Neural crest cell (in vitro differentiated cells): ENCODE results near the gene ASF1B. TPM values are rescaled to one million over a fixed set of nuclear protein-coding genes. Genes with fewer than 3 reads are reported as not detected.

Experiments used
- DNase-seq: peaks from one replicate; pipeline ENCODE4 v3.0.0; 2021; ENCODE audit warnings: low read depth, mixed read lengths, low spot score
- H3K27ac Mint-ChIP-seq: one replicate; pipeline ENCODE4 v1.8.0; 2021; ENCODE audit warnings: mild to moderate bottlenecking, mixed read lengths; ENCODE audit not compliant: unreplicated experiment
- H3K27me3 Mint-ChIP-seq: 2 replicates; pipeline ENCODE4 v1.8.0; 2021; ENCODE audit warnings: low read depth, mild to moderate bottlenecking, mixed read lengths
- H3K36me3 Mint-ChIP-seq: 2 replicates; pipeline ENCODE4 v1.8.0; 2021; ENCODE audit warnings: low read depth, mild to moderate bottlenecking, mixed read lengths
- H3K4me1 Mint-ChIP-seq: 2 replicates; pipeline ENCODE4 v1.8.0; 2021; ENCODE audit warnings: mixed read lengths
- H3K4me3 Mint-ChIP-seq: one replicate; pipeline ENCODE4 v1.8.0; 2021; ENCODE audit warnings: mild to moderate bottlenecking, mixed read lengths
- H3K9me3 Mint-ChIP-seq: 2 replicates; pipeline ENCODE4 v1.8.0; 2021; ENCODE audit warnings: mixed read lengths
- total RNA-seq: library from RNA; stranded (reverse); gene quantifications from 2 replicates; pipeline ENCODE4 v1.2.1, GENCODE V29; 2021
- TF ChIP-seq, protein P1 (sequence below): fragments of 200-600 bp; sonication (generic); conservative IDR thresholded peaks from 2 replicates; pipeline ENCODE4 v1.5.0; 2021; ENCODE audit warnings: antibody characterized with exemption, mild to moderate bottlenecking

The ASF1B gene
- total RNA-seq, 1 donor from 2014 or later: 55.6 TPM

- TF ChIP-seq, protein P1, sequence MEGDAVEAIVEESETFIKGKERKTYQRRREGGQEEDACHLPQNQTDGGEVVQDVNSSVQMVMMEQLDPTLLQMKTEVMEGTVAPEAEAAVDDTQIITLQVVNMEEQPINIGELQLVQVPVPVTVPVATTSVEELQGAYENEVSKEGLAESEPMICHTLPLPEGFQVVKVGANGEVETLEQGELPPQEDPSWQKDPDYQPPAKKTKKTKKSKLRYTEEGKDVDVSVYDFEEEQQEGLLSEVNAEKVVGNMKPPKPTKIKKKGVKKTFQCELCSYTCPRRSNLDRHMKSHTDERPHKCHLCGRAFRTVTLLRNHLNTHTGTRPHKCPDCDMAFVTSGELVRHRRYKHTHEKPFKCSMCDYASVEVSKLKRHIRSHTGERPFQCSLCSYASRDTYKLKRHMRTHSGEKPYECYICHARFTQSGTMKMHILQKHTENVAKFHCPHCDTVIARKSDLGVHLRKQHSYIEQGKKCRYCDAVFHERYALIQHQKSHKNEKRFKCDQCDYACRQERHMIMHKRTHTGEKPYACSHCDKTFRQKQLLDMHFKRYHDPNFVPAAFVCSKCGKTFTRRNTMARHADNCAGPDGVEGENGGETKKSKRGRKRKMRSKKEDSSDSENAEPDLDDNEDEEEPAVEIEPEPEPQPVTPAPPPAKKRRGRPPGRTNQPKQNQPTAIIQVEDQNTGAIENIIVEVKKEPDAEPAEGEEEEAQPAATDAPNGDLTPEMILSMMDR: no peak
- H3K27ac Mint-ChIP-seq: no peak overlapping the region
These were observed 16.5 kb downstream of the ASF1B start for GRCh38 chr19:14119644-14120496.

GRCh38 chr19:14119146-14119545, 17.2 kb downstream of the ASF1B start:
- Mint-ChIP-seq H3K36me3 (no peaks in the 10 kb centered on the region), H3K27ac (peak overlapping the region; percentile 97), H3K4me3 (peak overlapping the region; percentile 87), H3K27me3 (no peaks in the 10 kb centered on the region), H3K9me3 (no peaks in the 10 kb centered on the region), H3K4me1 (peaks cover 26% of the 10 kb centered on the region)
- no peak for DNase-seq
- TF ChIP-seq, protein P1: no peak

More at GRCh38 chr19:14119644-14120496, 16.5 kb downstream of the ASF1B start:
- H3K36me3 Mint-ChIP-seq: peaks cover 3% of the 10 kb centered on the region
- no peak for DNase-seq
- H3K4me3 Mint-ChIP-seq: peak overlapping the region; percentile 65
- H3K27me3 Mint-ChIP-seq: no peaks in the 10 kb centered on the region
- no peaks in the 10 kb centered on the region for H3K9me3 Mint-ChIP-seq
- peaks cover 26% of the 10 kb centered on the region for H3K4me1 Mint-ChIP-seq

GRCh38 chr19:14118165-14119051, 18.0 kb downstream of the ASF1B start:
- no peaks in the 10 kb centered on the region for H3K9me3 Mint-ChIP-seq
- H3K27me3 Mint-ChIP-seq: no peaks in the 10 kb centered on the region
- TF ChIP-seq, protein P1: no peak
- H3K4me3 Mint-ChIP-seq: peak overlapping the region; percentile 87
- H3K27ac Mint-ChIP-seq: peak overlapping the region; percentile 97
- H3K4me1 Mint-ChIP-seq: peaks cover 26% of the 10 kb centered on the region
- no peaks in the 10 kb centered on the region for H3K36me3 Mint-ChIP-seq
- no peak for DNase-seq

DNA sequence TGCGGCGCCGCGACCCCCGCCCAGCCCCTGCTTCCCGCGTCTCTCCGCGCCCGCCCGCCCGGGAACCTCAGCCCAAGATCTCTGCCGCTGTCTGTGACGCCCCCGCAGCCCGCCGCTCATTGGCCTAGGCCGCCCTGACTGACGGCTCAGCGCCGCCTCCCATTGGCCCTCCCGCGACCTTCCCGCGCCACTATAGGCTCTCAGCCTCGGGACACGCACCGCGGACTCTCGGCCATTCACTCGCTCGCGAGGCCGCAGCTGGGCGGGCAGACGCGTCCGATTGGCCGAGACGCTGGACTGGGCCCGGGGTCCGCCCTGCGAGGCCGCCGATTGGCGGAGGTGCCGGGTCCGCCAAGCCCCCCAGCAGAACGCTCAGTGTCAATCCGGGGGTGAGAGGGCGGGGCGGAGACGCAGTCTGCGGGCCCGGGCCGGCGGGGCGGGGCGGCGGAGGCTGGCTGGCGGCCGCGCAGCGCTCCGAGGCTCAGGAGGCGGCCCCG, 18.7 kb downstream of the ASF1B start, which contains the start of gene PRKACA:
PRKACA (minus strand) TSS at position 95 of the 497 bp plus-strand sequence. CDS start 215 bp downstream, outside the sequence.
- no peaks in the 10 kb centered on the region for H3K27me3 Mint-ChIP-seq
- peak; percentile 95 for DNase-seq
- H3K27ac Mint-ChIP-seq: peak within 1 kb of the TSS; percentile 97
- H3K4me3 Mint-ChIP-seq: peak within 1 kb of the TSS; percentile 96
- TF ChIP-seq, protein P1: no peak
- no peaks in the 10 kb centered on the region for H3K36me3 Mint-ChIP-seq
- H3K9me3 Mint-ChIP-seq: no peaks in the 10 kb centered on the region
- H3K4me1 Mint-ChIP-seq: peaks cover 31% of the 10 kb centered on the region

DNA sequence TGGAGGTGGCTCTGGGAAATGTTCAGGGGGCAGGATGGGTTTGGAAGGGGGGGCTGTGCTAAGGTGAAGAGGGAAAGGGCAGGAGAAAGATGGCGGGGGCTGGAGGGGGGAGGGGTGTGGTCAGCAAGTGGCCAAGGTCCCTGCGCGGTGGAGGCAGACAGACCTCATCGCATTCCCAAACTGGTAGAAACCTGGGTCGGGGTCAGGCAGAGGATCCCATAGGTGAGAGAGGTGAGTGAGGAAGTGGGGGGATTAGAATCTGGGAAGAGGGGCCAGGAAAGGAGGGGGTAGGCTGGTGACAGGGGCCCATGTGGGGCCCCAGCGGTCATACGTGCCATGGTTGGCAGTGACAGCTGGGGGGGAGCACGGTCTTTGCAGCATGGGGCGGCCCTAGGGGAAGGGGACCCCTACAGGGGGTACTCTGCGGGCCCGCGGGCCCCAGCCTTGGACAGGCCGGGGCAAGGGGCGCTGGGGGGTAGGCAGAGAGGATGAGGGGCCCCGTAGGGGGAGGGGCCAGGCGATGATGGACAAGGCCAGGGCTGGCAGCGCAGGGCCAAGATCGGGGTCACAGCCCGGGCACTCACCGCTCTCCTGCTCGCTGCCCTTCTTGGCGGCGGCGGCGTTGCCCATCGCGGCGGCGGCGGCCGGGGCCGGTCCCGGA, 19.3 kb downstream of the ASF1B start:
- no peaks in the 10 kb centered on the region for H3K27me3 Mint-ChIP-seq
- H3K9me3 Mint-ChIP-seq: no peaks in the 10 kb centered on the region
- H3K36me3 Mint-ChIP-seq: no peaks in the 10 kb centered on the region
- H3K27ac Mint-ChIP-seq: no peak overlapping the region
- no peak for DNase-seq
- peak overlapping the region; percentile 96 for H3K4me3 Mint-ChIP-seq
- TF ChIP-seq, protein P1: no peak
- peaks cover 32% of the 10 kb centered on the region for H3K4me1 Mint-ChIP-seq
